GM12892 (cell line): ENCODE measurements around the gene VSIG10L2.

Source experiments
- POLR2A ChIP-seq: IDR thresholded peaks from 2 replicates; pipeline ENCODE4 v1.6.1; 2011; ENCODE audit warnings: low read depth, low read length, control low read depth
- POLR2AphosphoS5 ChIP-seq: IDR thresholded peaks from 2 replicates; pipeline ENCODE4 v1.6.1; 2011; ENCODE audit warnings: low read depth, low read length, control low read depth
- TAF1 ChIP-seq: IDR thresholded peaks from 2 replicates; pipeline ENCODE4 v1.6.1; 2011; ENCODE audit warnings: low read depth, mild to moderate bottlenecking, control low read depth, low read length, borderline replicate concordance

DNA sequence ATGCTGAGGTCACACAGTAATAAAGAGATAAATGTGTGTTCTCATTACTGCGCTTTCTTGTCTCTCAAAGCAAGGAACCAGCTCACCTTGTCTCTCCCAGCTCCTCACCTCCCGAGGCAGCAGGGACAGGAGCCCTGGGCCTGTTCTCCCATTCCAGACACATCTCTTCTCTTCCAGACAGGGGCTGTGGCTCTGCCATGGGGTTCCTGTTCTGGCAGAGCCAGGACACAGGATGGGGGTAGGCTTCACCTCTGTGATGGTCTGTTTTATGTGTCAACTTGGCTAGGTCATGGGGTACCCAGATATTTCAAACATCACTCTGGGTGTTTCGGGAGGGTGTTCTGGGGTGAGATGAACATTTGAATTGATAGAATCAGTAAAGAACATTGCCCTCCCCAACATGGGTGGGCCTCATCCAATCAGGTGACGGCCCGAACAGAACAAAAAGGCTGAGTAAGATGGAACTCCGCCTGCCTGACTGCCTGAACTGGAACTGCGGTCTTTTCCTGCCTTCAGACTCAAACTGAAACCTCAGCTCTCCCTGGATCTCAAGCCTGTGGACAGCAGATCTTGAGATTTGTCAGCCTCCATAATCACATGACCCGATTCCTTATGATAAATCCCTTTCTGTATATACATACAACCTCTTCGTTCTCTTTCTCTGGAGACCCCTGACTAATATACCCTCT lies 2.0 kb upstream of the VSIG10L2 start:
- TF ChIP-seq POLR2AphosphoS5 (no peak), POLR2A (no peak), TAF1 (no peak)
